HG02798 (cell line): ENCODE results near the gene TAS2R38.
A peak's percentile ranks its signal among the peaks of the same experiment; 100 is the strongest.

ENCODE experiments used
- ATAC-seq: cut with Tn5 transposase; IDR thresholded peaks from one replicate; pipeline ENCODE4 v1.9.1; 2021; ENCODE audit warnings: mild to moderate bottlenecking; ENCODE audit not compliant: unreplicated experiment, poor library complexity

TAS2R38 gene

DNA sequence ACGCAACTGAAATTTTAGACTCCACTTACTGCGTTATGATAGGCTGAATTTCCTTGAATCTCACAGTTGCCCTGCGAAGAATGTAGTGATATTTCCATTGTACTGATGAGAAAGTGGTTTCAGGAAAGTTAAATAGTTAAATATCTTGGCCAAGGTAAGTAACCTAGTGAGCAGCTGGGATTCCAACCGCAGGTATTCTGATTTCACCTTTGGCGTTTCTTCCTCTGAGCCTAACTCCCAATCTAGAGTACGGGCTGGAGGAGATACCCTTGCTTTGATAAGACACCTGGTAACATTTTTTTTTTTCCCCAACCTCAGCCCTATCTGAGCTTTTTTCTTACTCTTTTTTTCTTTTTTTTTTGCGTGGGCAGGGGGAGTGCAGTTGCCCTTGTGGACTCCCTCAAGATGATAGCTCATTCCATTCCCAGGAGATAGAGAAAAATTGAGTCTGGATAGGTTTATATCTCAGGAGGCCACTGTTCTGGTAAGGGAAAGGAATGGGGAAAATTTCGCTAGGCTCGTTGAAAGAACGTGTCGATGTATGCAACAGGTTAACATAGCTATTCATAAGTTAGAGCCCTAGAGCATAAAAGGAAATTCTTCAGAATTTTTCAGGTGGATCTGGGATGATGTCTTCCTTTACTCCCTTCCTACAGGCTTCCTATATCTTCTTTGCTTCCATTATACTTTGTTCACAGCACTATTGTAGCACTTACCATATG lies 3.1 kb upstream of the TAS2R38 start:
- no peak for ATAC-seq

DNA sequence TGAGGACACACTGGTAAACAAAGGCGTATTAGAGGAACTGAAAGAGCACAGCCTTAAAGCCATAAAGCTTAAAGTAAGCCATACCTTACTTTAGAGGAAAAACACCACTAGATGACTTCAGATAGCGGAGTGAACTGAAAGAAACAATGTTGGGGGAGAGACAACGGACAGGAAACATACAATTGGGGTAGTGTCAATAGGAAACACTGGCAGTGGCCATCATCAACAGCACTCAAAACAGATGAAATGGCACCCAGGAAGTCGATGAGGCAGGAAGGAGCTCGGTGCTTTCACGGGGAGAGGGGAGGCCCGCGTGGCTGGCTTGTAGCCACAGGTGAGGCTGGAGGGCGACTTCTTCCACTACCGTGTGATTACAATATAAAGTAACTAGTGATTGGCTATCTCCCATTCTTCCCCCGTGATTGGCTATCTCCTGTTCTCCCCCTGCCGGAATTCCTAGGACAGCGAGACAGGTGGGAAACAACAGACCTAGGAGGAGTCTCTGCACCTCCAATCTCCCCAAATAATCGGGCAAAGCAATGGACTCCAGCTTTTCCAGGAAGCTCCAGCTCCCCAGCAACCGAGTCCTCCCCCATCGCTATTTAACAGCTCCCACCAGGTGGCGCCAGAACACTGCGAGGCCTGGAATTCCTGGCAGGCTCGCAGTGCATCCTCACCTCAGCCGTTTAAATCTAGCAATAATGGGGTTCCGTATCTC lies 2.4 kb upstream of the TAS2R38 start:
- ATAC-seq: peak; percentile 81

DNA sequence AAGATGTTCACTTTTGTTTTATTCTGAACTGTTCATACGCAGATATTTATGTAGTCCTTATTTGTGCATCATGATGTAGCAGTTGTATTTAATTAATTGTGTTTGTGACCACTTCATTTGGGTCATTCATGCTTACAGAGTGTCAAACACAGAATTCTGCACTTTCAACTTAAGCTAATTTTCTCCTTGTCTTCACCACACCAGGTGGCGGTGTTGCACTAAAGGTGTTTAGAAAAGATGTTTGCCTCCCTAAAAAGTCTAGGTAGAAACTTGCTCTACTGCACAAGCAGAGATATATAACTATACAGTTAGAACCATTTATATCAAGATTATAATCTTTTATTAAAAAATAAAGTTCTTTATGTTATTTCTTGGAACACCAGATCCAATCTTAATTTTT lies 1.3 kb upstream of the TAS2R38 start:
- ATAC-seq: no peak

DNA sequence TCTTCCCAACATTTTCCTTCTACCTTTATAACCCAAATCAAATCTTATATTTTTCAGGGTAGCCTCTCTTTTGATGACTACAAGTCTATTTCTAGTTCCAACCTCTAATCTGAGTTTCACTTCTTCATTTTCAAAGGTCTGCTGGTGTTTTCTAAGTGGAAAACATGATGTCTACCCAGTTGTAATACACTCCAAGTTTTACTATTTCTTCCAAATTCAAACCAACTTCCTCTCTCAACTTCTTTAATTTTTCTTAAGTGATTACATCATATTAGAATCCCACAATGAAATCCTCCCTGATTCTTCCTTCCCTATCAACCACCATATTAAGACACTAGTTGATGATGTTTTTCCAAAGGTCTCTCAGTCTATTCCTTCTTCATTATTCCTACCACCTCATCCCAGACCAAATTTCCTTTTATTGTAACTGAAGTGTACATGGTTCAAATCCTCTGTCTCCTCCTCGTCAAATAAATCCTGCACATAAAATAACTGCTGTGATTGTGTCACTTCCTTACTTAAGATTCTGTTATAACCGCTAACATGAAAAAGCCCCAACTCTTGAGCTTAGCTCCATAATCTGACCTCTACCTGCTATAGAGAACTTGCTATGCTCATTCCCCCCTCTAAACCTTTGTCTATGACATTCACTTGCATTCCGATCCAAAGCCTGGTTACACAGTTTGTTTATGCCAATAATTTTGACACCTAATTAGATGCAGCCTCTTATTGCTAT lies 12.7 kb downstream of the TAS2R38 start:
- peak; percentile 56 for ATAC-seq

DNA sequence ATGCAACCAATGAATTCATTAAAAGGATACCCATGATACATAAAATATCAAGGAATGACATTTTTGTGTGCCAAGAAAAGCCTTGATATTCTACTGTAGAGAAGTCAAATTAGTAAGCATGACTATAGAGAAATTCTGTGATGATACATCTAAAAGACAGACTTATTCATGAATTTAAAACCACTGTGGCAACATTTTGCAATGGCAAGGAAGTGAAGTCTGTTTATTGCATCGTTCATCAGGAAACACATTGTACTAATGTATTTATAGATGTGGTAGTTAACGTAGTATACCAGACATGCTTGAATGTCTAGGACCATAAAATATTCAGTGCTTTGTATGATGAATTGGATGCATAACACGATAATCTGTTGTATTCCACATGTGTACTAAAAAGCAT lies 17.5 kb downstream of the TAS2R38 start:
- ATAC-seq: no peak

DNA sequence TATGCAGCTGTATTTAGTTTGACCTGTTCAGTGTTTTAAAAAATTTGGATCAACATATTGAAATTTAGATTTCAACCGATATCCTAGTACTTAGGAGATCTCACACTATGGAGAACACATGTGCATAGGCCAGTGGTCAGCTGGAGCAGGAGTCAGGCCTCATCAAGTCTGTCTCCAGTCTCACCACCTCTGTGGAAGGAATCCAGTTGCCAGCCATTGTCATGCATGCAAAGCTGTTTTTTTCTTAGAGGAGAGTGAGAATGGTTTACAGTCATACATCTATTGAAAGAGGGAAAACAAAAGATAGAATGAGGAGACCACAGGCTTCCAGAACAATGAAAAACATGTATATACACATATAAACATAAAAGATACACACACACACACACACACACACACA lies 19.2 kb downstream of the TAS2R38 start:
- ATAC-seq: no peak

DNA sequence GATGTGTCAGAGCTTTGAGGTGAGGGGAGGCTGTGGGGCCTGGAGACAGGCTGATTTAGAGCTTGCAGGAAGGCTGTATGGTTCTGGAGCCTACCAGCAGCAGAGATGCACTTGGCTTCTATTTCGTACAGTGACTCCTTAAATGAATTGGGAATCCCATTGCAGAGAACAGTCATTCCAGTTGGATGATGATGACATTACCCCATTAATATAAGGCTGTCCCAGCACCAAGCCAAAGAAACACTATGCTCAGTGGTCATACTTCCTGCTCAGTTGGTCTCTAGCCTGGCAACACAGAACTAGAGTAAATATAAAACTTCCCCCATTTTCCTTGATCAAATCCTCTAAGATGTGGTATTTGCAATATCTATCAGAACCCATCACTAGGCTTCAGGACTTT lies 21.1 kb downstream of the TAS2R38 start:
- ATAC-seq: no peak

DNA sequence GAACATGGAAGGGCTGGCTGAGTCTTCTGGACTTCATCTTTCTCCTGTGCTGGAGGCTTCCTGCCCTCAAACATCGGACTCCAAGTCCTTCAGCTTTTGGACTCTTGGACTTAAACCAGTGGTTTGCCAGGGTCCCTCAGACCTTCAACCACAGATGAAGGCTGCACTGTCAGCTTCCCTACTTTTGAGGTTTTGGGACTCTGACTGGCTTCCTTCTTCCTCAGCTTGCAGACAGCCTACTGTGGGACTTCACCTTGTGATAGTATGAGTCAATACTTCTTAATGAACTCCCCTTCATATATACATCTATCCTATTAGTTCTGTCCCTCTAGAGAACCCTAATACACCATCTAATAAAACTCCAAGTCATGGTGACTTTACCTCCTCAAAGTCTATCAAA lies 22.8 kb downstream of the TAS2R38 start:
- ATAC-seq: no peak

DNA sequence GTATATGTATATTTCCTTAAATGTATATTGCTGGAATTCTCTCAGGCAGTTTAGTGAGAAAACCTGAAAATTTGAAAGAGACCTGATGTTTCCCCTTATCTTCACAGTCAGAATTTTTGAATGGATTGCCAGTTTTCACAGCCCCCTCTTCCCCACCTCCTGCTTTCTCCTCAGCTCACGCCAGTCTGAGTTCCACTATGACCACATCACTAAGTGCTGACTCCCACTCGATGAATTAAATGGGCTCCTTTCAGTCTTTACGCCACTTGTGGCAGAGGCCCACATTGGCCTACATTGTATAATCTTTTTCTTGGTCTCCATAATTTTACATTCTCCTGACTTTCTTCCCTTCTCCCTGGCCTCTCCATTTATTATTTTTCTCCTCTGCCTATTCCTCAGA lies 23.7 kb downstream of the TAS2R38 start:
- ATAC-seq: no peak

DNA sequence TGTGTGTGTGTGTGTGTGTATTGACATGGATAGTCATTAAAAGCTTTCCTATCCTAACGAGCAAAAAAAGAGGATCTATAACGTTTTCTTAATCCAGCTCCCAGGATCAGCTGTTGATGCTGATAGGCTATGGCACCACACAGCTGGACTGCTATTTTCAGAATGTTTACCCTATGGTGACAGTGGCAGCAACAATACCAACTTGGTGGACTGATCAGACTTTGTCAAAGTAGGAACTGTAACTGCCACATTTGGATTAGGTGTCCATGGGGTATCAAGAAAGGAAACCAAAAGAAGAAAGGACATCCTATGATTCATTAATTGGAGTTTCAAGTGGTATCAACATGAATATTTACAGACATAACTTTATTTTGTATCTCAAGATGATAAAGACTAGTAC lies 24.1 kb downstream of the TAS2R38 start:
- ATAC-seq: no peak

DNA sequence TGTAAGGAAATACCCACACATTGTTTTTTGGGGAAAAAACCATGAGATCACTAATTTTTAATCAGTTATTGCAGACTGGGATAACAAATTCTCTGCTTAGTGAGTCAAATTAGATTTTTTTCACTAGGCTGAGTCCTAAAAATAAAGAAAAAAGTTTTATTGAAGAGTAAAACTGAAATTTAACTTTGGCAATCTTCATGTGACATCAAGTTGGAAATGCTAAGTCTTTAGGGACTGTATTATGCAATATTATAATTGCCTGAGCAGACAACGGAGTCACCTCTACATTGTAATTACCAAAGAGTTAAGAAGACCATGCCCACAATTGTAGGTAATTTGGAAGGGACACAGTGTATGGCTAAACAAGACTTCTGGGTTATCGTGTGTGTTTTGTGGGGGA lies 24.6 kb downstream of the TAS2R38 start:
- no peak for ATAC-seq

DNA sequence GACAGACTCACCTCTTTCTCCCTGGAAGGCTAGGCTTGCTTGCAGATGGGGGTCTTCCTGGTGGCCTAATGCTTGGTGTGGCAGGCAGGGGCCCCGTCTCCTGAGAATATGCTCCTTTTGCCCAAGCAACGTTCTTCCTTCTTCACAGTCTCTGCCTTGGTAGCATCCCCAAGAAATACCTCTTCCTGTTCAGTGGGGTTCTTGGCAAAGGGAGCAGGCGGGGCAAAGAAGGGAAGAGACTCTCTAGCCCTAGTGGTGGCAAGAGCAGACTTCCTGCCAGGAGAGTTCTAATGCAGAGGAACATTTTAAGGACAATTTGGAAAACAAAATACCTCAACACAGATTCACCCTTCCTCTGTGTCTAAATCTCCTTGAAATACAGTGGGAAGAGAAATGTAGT lies 26.8 kb downstream of the TAS2R38 start, which contains the start of gene CLEC5A:
Gene CLEC5A (minus strand): TSS at position 179 of the 400 bp plus-strand sequence. CDS start 682 bp downstream, outside the sequence.
- ATAC-seq: no peak

DNA sequence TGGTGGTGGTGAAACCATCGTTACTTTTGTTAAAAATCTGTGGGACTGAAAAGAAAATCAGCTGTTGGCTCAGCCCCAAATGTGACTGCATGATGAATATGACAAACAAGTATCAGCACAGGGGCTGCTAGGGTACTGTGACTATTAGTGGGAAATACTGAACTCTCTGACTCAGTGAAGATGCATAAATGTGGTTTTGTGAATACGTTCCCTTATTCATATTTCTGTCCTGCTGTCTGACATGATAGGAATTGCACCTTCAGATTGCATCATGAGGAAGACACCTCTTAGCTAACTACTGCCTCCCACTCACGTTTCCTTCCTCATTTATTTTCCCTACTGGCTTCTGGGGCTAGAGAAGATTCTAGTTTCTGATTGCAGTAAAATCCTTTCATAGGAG lies 28.2 kb downstream of the TAS2R38 start:
- ATAC-seq: no peak

DNA sequence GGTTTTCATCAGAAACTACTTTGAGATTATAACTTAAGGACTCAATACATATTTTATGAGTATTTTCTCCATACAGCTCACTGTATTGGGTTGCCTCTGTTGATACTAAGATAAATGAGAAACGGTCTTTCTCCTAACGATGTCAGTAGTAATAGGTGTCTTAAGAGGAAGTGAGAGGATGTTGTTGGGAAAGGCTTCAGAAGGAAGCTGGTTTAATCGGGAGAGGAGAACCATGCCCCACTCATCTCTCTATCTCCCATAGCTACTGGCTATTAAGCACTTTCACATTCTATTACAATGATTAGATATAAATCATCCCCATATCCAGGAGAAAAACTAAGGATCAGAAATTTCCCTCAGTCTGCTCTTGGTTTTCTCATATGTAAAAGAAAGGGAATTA lies 28.8 kb downstream of the TAS2R38 start:
- no peak for ATAC-seq

DNA sequence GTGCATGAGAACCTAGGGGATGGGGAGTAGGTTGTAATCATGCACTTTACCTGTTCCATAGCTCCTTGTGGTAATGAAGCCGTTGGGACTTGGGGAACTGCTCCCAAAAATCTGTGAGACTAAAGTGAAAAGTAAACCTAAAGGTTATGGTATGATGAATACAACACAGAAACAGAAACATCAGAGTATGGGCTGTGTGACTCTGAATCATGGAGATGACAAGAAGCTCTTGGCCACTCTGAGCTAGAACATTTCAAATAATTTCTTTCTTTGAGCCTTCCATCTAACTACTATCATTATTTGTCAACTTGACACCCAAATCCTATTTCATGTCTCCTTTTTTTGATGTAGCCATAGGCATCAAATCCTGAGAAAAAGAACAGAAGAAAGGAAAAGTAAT lies 29.7 kb downstream of the TAS2R38 start:
- ATAC-seq: no peak

DNA sequence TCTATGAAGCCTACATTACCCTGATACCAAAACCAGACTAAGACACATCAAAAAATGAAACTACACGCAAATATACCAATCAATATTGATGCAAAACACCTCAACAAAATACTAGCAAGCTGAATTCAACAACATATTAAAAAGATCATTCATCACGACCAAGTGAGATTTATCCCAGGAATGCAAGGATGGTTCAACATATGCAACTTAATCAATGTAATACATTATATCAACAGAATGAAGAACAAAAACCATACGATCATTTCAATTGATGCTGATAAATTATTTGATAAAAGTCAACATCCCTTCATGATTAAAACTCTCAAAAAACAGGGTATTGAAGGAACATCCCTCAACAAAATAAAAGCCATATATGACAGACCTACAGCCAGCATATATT lies 32.5 kb downstream of the TAS2R38 start:
- ATAC-seq: no peak

DNA sequence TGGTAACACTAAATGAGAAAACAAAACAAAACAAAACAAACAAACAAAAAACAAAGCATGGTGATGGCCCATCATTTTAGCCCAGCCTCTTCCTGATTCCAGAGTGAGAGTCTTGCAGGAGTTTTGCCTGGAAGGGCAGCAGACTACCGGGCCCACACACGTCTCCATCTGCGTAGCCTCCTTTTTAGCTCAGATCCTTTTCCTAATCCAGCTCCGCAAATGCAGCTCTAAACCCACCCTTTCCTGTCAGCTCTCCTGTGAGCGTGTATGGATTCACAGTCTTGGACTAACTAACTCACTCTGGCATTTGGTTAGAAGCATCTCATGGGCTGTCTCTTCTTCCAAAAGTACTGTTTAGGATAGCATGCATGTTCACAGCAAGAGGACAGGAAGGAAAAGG lies 43.4 kb downstream of the TAS2R38 start:
- ATAC-seq: no peak

DNA sequence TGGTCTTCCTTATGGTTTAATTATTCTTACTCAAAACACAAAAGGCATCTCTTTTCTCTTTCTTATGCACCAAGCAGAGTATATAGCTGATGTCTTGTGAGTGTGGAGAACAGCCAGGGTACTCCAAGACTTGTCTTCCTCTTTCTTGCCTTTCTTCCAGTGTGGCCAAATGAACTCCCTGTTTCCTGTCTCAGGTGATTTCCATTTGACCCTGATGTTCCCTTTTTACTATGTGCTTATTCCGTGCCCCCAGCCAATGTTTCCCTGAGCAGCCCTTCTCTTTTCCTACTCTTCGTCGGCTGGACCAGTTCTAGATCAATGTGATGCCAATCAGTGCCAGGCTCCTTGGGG lies 44.8 kb downstream of the TAS2R38 start:
- no peak for ATAC-seq

DNA sequence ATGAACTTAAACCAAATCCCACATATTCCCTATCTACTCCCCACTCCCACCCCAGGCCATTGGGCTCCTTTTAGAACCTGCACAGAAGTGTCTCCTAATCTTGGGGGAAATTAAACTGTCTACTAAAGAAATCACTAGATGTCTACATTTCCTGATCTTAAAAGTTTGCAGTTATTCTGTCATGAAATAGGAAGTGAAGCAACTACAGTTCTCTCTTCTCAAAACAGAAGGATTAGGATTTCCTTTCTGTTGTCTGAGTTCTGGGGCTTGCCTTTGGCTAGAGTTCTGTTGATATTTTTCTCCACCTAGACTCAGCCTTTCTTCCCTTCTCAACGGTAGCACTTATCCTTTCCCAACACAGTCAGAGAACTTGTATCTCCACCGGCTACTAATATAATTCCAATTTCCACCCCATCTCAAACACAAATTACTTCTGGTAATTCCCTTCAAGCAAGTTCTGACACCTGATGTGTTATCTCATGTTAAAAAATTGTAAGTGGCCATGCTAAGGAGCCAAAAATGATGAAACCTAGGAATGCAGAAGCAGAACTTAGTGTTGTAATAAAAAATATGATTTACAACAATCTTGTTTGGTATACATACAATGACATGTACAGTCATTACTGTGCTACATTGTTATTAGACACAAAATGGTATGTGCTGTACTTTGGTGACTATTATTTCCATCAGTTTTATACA lies 45.3 kb downstream of the TAS2R38 start:
- ATAC-seq: no peak
